DND-41 (cell line): ENCODE measurements around the gene FOXN1.

Experiments
- ATAC-seq: fragments of 200-7000 bp; cut with Tn5 transposase; 3 replicates; pipeline ENCODE4 v1.9.1; 2021; ENCODE audit warnings: low read depth; ENCODE audit not compliant: insufficient read depth
- DNase-seq: peaks from one replicate; pipeline ENCODE4 v3.0.0-alpha.2; 2020
- H2AFZ ChIP-seq: 2 replicates; pipeline ENCODE4 v1.6.0; 2012; ENCODE audit warnings: low read depth, low read length
- H3K27ac ChIP-seq: 2 replicates; pipeline ENCODE4 v1.5.1; 2012; ENCODE audit warnings: low read length, inconsistent platforms
- H3K27me3 ChIP-seq: fragments of 200-600 bp; sonication (generic); 2 replicates; pipeline ENCODE4 v1.6.0; 2012; ENCODE audit warnings: low read length, mild to moderate bottlenecking, inconsistent platforms; ENCODE audit not compliant: insufficient read depth, poor library complexity
- H3K36me3 ChIP-seq: 2 replicates; pipeline ENCODE4 v1.5.1; 2012; ENCODE audit warnings: low read length, inconsistent platforms; ENCODE audit not compliant: insufficient read depth
- H3K4me1 ChIP-seq: 2 replicates; pipeline ENCODE4 v1.5.1; 2012; ENCODE audit warnings: mild to moderate bottlenecking, low read length; ENCODE audit not compliant: insufficient read depth
- H3K4me2 ChIP-seq: 2 replicates; pipeline ENCODE4 v1.6.0; 2012; ENCODE audit warnings: mild to moderate bottlenecking, moderate library complexity, low read length, inconsistent platforms; ENCODE audit not compliant: insufficient read depth
- H3K4me3 ChIP-seq, 2 experiments: fragments of 200-600 bp in 1 of 2; shearing (Covaris generic) in 1 of 2; 2 replicates each; pipeline ENCODE4 v1.5.1; 2012 to 2016; ENCODE audit warnings: inconsistent platforms in 2 of 2, low read length in 2 of 2, mild to moderate bottlenecking in 2 of 2, low read depth in 1 of 2, moderate library complexity in 1 of 2
- H3K79me2 ChIP-seq: 2 replicates; pipeline ENCODE4 v1.6.0; 2012; ENCODE audit warnings: low read length, inconsistent platforms; ENCODE audit not compliant: insufficient read depth
- H3K9ac ChIP-seq: 2 replicates; pipeline ENCODE4 v1.6.0; 2012; ENCODE audit warnings: low read depth, mild to moderate bottlenecking, inconsistent platforms, low read length, moderate library complexity
- H3K9me3 ChIP-seq: 2 replicates; pipeline ENCODE4 v1.5.1; 2012; ENCODE audit warnings: low read length, moderate library complexity, mild to moderate bottlenecking, inconsistent platforms; ENCODE audit not compliant: insufficient read depth, severe bottlenecking
- H4K20me1 ChIP-seq: 2 replicates; pipeline ENCODE4 v1.6.0; 2012; ENCODE audit warnings: low read length; ENCODE audit not compliant: insufficient read depth
- CTCF ChIP-seq: IDR thresholded peaks from 2 replicates; pipeline ENCODE4 v1.5.1; 2012; ENCODE audit warnings: borderline replicate concordance, low read length, moderate library complexity, mild to moderate bottlenecking; ENCODE audit not compliant: poor library complexity, severe bottlenecking; ENCODE audit errors: extremely low read depth
- EZH2 ChIP-seq: IDR thresholded peaks from 3 replicates; pipeline ENCODE4 v1.6.1; 2012; ENCODE audit warnings: borderline replicate concordance, low read depth, mild to moderate bottlenecking, moderate library complexity, low read length, inconsistent platforms; ENCODE audit not compliant: severe bottlenecking

The FOXN1 gene

DNA sequence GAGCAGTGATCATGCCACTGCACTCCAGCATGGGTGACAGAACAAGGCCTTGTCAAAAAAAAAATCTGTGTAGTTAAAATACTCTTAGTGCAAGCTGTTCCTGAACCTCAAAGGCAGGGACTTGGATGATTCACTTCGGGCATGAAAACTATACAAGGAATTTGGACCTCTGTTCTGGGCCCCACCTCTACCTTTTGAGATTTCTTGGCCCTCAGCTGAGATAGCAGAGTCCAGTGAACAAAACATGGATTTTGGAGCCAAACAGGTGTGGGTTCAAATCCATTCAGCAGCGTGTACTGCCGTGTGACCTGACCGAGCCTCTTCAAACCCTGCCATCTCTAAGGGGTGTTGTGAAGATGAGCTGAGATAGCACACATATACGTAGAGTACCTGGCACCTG lies 25.9 kb upstream of the FOXN1 start:
- H3K36me3 ChIP-seq: no peaks in the 10 kb centered on the region
- H3K9me3 ChIP-seq: no peaks in the 10 kb centered on the region
- no peak overlapping the region for H3K4me3 ChIP-seq
- no peak overlapping the region for H3K27ac ChIP-seq
- DNase-seq (no peak), ATAC-seq (no peak)
- no peak overlapping the region for H3K4me2 ChIP-seq
- H3K4me1 ChIP-seq: no peaks in the 10 kb centered on the region
- TF ChIP-seq CTCF: no peak
- no peak for TF ChIP-seq EZH2
- no peaks in the 10 kb centered on the region for H4K20me1 ChIP-seq
- peaks cover 22% of the 10 kb centered on the region for H3K27me3 ChIP-seq
- H3K79me2 ChIP-seq: no peaks in the 10 kb centered on the region
- no peak overlapping the region for H2AFZ ChIP-seq
- H3K9ac ChIP-seq: no peak overlapping the region

- Histone ChIP-seq H3K27ac (no peak overlapping the region), H3K36me3 (no peaks in the 10 kb centered on the region), H3K79me2 (no peaks in the 10 kb centered on the region), H3K4me3 (no peak overlapping the region), H3K9me3 (no peaks in the 10 kb centered on the region), H2AFZ (no peak overlapping the region), H4K20me1 (no peaks in the 10 kb centered on the region), H3K4me2 (no peak overlapping the region), H3K4me1 (no peaks in the 10 kb centered on the region), H3K9ac (no peak overlapping the region), H3K27me3 (peaks cover 22% of the 10 kb centered on the region)
- no peak for ATAC-seq
- TF ChIP-seq EZH2 (no peak), CTCF (no peak)
- no peak for DNase-seq
These were observed 25.2 kb upstream of the FOXN1 start for GRCh38 chr17:28480799-28481571.

DNA sequence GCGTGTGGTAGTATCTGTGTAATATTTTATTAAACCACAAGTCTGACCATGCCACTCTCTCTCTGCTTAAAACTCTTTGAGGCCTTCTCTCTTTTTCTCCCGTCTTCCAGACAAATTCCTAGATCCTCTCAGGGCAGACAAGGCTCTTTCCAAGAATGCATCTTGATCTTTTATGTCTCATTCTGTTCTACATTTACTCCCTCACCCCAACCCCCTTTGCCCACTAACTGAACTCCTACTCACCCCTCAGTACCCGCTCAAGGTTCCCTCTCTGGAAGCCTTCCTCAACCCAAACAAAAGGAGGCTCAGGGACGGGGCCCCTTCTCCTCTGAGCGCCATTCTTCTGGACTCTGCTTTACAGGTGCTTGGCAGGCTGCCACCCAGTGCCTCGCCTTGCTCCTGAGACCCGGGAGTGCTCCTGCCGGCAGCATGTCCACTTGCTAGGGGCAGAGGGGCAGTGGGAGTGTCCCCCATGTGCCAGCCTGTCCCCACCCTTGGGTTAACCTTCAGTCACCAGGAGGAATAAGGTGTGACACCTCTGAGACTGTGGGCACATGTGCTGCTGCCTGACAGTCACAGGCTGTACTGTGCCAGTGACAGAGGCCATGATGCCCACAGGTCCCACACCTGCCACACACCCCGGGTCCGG lies 23.5 kb upstream of the FOXN1 start:
- no peaks in the 10 kb centered on the region for H3K4me1 ChIP-seq
- H3K27me3 ChIP-seq: peaks cover 22% of the 10 kb centered on the region
- H3K27ac ChIP-seq: no peak overlapping the region
- no peak overlapping the region for H2AFZ ChIP-seq
- H3K36me3 ChIP-seq: no peaks in the 10 kb centered on the region
- no peak for DNase-seq
- TF ChIP-seq CTCF: no peak
- TF ChIP-seq EZH2: no peak
- no peak overlapping the region for H3K9ac ChIP-seq
- H3K4me3 ChIP-seq: no peak overlapping the region
- H3K4me2 ChIP-seq: no peak overlapping the region
- H3K79me2 ChIP-seq: no peaks in the 10 kb centered on the region
- no peaks in the 10 kb centered on the region for H3K9me3 ChIP-seq
- H4K20me1 ChIP-seq: no peaks in the 10 kb centered on the region
- ATAC-seq: no peak
